ENCODE data around the gene PGM2.

The PGM2 gene

DNA sequence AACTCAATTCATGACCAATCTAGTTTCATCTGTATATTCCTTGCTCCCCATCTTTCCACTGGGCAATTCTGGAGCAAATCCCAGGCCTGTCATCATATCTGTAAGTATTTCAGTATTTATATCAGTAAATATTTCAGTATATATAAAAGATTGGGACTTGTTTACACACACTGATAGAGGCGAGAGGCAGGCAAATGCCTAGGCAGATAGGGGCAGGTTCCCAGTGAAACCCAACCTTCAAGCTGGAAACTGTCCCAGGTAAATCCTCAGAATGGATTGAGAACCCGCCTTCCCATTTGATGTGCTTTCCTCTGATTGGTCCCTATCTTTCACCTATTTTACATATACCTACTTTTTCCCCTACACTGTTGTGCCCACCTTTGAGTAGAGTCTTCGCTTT, 40.6 kb downstream of the PGM2 start:
- DNase-seq, result no peak

DNA sequence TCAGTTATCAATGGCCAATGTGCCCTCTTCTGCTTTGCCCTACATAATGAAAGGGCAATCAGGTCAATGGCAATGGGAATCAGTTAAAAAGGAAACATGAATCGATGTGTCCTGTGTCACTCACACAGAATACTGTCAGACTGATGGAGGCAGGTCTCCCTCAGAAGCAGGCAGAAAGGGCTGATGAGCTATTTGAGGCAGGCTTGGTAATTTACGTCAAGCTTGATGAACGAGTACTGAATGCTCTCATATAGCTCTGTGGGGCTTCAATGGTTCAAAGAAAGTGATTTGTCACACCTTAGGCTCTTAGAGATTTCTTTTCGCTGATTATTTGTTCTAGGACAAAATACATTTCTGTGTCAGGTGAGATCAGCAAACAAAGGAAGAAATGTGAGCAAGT, 41.8 kb downstream of the PGM2 start:
- no peak for DNase-seq

DNA sequence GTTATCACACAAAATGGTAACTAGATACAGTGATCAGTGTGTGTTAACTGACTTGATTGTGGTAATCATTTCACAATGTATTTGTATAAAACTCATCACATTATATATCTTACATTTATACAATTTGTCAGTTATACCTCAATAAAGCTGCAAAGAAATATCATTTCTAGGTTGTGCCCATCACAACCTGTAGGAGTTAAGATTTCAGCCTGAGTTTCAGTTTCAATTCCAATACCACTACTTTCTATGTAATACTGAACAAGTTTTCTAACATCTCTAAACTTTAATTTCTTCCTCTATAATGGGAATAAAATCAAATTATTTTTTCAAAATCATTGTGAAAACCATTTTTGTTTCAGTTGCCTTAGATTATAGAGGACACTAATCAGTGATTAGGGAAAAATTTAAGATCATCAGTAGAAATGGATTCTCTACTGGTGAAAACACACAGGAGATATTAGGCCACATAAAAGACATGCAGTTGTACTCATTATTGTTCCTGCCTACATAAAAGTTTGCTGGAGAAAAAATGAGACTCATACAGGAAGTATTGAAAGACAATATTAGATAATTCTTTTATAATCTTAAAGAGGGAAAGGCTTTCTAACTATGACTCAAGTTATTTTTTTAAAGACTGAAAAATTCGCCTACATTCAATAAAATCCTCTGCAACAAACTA, 46.0 kb downstream of the PGM2 start:
- DNase-seq, result no peak

DNA sequence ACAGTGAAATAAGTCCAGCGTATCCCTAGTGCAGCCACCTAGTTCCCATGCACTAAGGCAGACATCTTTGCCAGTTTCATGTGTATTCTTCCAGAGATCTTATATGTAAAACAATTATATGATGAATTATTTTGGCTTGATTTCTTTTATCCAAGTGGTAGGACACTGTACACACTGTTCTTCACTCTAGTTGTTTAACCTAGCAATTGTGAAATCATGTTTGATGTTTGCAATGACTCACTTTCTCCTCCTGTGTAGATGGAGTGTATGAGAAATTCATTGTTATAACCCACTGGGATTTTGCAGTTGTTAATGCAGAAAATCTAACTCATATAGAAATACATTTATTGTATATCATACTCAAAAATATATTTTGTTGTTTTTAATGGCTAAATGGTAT, 46.9 kb downstream of the PGM2 start:
- DNase-seq, result no peak

DNA sequence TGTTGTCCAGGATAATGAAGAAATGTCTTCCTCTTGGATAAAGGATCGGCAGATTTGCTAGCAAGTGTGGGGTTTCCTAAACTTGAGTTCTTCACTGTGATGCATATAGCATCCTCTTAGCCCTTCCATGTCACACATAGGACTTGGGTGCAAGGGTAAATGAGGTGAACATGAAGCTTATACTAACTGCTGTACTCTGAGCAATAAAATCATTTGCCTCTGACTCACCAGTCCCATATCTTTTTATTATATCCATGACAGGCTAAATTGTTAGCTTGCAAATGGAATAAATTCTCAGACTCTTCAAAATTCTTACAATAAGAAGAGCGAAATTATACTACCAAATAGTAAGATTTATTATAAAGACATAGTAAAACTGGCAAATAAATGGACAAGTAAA, 49.7 kb downstream of the PGM2 start:
- no peak for DNase-seq

DNA sequence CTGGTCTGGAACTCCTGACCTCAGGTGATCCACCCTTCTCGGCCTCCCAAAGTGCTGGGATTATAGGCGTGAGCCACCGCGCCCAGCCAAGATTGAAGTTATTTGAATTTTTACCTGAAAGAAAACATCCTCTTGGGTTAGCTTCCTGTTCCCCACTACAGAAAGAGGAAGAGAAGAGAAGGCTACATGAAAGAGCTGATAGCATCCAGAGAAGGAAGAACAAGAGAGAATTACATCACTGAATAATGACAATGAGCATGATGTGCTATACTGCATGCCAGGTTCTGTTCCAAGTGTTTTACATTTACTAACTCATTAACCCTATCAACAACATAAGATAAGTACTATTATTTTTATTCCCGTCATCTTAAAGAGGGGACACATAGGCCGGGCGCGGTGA, 52.9 kb downstream of the PGM2 start:
- DNase-seq, result no peak

DNA sequence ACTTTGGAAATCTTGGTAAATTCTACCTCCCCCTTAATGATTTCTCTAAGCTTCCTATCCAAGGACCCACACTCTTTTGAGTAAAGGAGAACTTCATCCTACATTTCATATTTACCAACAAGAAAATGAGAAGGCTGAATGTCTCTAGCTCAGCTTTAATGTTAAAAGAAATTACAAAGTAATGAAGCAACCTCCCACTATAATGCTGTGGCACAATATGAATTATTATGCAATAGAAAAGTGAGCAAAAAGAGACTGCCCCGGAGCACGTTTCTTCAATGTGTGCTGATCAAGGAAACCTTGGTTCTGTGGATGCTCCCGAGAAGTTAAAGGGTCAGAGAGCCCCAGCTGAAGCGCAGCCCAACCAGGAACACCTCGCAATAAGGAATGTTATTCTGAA, 55.3 kb downstream of the PGM2 start:
- no peak for DNase-seq

DNA sequence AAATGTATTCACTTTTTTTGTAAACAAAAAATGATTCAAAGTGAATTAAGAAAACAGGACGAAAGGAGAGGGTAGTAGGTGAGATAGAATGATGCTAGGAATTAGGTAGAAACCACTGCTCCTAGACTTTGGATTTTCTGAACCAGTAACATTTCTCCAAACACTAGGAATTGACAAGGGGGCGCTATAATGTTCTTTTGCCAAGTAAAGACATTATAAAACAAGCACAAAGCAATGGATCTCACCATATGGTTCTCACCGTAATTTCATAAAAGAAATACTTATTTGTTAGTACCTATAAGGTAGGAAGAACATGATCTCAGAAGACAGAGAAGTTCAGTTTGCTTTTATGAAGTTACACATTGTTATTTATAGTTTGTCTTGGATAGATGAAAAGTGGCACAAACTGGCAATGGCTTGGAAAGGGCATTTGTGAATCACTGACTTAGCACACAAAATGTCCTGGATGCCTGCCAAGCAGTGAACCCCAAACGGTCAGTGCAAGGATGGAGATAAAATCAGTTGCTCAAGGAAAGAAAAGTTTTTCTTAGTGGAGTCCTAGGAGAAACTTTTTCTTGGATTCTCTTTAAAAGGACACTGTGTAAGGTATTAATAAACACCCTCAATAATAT, 56.3 kb downstream of the PGM2 start:
- DNase-seq, result no peak

DNA sequence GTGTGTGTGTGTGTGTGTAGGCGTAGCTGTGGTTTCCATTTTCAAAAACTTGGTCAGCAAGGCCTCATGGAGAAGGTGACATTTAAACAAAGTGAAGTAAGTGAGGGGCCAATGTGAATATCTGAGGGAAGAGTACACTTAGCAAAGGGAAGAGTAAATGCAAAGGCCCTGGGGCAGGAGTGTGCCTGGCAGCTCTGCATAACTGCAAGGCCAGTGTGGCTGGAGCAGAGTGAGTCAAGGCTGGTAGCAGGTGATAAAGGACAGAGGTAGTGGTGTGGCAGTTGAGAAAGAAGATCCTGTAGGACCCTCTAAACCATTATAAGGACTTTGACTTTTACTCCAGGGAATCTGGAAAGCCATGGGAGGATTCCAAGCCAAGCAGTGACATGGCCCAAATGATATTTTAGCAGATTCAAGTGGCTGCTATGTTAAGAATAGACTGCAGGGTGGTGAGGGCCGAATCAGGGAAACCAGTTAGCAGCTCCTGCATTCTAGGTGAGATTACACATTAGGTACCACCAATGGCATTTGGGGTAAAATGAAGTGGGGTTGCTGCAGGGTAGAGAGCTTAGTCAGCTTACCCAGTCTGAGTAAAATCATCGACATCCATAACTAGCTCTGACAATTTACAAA, 58.5 kb downstream of the PGM2 start:
- DNase-seq, result no peak

DNA sequence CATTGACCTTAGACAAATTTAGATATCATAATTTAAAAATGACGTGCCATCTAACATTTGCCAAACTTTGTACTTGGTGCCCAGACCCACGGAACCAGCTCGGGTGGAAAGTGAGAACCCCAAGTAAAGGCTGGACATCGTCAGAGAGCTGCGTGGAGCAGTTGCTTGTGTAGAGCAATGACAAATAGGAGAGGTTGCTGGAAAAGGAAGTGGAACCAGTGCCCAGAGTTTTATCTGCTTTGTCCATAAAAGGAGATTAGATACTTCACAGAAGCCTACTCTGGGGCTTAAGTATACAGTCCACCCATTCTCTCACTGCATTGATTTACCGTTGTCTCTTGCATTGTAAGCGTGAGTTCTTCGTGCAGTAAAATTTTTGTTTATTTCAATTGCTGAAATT, 59.0 kb downstream of the PGM2 start:
- no peak for DNase-seq

DNA sequence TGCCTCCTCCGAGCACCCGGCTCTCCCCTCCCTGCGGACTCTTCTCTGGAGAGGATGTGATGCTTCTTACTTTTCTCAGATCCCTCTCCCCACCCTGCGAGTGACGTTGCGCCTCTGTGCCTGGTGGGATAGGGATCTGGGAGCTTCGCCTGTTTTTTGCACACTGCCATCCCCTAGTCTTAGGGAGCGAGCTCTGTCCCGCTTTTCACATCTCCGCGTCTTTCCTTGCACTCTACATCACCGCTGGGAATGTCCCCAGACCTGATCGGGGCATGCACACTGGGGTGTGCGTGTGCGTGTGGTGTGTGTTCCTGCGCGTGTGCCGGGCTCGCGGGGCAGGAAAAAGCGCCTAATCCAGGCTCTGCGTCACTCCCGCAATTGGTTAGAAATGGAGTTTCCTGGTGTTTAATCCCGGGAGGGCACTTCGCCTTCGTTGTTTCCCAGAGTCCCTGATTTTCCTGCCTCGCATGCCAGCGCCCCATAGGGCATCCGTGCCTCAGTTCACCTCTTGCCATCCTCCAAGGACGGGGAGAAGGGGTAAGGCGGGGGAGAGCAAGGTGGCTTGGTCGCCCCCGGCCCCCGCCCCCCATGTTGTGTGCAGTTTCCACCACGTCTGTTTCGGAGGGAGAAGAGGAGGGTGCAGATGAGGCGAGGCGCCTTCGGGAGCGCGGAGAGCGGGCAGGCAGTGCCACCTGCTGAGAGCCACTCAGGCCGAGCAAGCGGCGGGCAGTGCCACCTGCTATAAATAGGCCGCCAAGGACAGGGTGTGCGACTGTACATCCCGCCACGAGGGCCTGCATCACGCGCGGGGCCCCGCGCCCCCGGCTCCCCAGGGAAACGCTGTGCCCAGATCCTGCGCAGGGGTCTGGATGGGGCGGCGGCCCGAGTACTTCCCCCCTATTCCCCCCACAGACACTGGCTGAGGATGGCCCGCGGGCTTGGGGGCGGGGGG, 63.6 kb downstream of the PGM2 start:
- peak; percentile 38 for DNase-seq

DNA sequence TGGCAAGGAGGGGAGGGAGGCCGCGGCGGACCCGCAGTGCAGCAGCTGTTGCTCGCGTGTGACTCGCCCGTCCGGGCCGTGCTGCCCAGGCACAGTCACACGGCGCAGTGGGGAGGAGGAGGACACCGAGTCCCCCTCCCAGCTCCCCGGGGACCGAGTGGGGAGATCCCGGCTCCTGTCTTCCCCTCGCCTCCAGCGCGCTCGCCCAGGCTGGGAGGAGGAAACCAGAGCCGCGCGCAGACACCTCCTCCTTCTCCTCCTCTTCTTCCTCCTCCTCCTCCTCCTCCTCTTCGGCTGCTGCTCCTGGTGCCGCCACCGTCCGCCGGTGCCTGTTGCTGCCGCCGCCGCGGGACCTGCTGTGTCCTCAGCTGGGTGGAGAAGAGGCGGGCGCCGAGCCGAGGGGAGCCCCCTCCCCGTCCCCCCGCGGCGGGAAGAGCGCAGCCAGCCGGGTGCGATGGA, 64.3 kb downstream of the PGM2 start, which contains the start of gene TBC1D1:
Gene TBC1D1 (plus strand): TSS at position 284 of the 459 bp plus-strand sequence. CDS start 11,012 bp downstream, outside the sequence.
- DNase-seq, result peak; percentile 37

DNA sequence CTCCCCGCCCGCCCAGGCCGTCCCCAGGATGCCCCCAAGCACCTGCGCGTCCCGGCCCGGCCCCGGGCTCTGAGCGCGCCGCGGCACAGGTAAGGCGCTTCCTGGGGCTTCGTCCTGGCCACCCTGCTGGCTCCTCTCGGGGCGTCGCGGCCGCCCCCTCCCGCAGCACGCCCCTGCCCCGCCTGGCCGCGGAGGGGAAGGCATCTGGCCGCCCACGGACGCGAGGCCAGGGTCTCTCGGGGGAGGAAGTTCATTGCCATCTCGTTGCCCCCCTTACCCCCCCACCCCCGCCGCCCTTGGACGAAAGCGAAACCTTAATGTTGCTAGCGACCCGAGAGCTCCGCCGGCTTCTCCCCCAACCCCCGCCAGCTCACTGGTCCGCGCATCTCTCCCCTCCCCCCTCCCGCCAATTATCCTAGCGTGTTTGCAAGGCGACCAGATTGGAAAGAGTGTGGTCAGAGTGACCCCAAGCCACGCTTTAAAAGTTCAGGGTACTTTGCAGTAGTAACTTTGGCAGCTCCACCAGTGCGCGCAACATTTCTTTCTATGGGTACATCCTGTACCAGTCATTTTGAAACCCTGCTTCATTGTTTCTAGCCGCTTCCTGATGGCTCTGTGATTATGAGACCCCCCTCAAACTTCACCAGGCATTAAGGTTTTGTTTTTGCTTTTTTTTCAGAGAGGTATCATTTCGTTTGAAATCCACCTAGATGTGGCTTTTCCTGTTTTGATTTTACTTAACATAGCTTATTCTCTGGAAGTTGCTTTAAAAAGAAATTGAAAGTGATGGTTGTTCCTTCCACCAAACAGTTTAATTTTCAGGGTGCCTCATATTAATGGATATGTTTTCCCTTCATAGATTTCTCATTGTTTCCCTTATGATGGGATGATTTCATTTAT, 65.0 kb downstream of the PGM2 start:
- DNase-seq, result peak; percentile 28

DNA sequence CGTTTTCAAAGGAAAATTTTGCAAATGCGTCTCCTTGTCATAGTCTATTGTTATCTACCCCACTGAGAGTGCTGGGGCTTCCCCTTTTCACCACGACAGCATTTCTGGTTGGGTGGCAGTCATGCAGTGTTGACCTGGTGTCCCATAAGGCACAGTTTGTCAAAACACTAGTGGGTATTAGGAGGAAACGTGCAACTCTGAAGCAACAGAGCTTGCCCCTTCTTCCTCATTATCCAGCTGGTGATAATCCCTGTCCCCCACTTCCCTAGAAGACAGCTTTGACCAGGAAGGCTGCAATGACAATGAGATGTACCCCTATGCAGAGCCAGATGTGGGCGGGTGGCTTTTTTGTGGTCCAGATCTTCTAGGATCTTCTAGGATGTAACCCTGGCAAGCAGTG, 66.2 kb downstream of the PGM2 start:
- DNase-seq, result no peak

DNA sequence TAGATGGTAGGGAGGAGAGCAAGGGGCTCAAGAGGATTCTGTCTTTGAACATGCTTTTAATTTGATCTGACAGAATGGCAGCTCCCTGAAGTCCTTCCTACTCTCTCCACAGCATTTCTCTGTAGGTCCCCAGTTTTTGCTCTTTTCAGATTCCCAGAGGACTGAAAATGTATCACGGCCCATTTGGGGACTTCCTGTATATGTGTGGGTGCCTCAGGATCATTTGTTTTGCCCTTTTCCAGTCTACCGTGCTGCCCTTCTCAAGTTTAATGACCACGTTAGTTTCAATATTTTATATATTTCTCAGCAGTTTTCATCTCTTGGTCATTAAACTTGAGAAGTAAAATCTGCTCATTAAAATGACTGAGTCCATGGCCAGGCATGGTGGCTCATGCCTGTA, 66.7 kb downstream of the PGM2 start:
- no peak for DNase-seq

DNA sequence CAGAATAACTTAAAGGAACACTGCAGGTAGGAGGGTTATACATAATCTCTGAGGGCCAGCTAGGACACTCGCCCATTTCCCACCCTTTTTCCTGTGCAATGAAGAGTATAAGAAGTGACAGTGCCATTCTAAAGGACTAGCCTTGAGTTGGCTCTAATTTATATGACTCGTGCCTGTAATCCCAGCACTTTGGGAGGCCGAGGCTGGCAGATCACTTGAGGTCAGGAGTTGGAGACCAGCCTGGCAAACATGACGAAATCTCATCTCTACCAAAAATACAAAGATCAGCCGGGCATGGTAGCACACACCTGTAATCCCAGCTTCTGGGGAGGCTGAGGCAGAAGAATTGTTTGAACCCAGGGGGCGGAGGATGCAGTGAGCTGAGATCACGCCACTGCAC, 68.8 kb downstream of the PGM2 start:
- DNase-seq, result no peak

DNA sequence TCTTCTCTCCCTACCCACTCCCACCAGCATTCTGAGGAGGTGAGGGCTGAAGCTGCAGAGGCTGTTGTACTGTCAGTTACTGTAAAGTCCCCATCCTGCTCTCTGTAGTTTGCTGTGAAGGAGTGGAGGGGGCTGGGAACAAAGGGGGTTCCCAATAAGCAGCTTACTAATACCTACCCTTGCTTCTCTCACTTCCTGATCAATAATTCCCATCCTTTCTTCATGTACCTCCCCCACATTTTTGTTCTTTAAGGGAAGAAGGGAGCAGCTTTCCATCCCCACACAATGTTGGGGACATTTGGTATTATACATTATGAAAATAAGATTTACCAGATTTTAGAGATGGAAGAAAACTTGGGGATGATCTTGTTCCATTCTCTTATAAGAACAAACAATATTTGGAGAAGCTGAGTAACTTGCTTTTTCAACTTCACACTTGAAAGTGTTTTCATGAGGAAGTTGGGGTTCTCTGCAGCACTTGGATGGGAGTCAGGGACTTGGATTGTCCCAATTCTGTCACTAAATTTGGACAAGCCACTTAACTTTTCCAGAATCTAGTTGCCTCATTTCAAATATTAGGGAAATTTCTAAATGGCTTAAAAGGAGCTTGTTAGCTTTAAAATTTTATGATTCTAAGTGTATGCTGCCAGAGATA, 69.8 kb downstream of the PGM2 start:
- no peak for DNase-seq

DNA sequence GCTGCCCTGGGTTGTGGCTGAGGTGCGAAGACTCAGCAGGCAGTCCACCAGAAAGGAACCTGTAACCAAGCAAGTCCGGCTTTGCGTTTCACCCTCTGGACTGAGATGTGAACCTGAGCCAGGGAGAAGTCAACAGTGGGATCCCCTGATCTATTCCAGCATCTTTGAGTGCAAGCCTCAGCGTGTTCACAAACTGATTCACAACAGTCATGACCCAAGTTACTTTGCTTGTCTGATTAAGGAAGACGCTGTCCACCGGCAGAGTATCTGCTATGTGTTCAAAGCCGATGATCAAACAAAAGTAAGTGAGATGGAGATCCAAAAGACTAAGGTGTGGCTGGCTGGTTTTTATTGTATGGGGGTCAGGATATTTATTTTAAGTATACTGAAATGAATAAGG, 75.7 kb downstream of the PGM2 start:
- no peak for DNase-seq

DNA sequence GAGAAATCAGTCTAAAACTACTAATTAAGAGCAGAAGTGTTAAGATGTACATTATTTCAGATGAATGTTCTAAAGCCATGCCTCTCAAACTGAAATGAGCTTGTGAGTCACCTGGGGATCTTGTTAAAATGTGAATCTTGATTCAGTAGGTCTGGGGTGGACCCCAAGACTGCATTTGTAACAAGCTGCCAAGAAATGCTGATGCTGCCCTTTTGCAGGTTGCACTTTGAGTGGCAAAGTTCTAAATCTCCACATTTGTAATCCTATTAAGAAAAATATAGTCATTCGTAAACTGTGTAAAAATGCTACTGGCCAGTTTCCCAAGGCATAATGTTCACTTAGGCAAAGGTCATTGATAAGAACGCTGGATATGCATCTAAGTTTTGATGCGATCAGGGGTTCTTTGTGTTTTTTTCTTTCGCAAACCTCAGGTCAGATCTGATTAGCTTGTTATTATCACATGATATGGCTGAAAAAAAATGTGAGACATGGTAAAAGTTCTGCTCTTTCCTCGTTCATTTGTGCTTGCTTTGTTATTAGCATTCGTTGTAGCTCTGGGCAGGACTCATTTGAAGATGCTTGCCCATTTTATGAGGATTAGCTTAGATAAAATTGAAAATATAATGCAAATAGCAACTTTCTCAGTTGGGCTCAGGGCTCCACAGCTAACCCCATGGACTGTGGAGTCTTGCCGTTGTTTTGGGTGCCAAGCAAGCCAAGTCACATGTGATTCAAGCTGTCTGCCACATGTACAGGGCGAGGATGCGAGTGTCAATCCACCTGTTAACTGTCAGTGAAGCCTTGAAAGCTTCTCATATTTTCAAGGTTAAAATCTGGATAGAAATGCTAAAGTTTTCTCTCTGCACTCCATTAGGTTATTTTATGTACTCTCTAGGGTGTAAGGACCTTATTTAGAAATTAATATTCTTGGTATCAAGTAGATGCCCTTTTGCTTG, 76.5 kb downstream of the PGM2 start:
- DNase-seq, result no peak

DNA sequence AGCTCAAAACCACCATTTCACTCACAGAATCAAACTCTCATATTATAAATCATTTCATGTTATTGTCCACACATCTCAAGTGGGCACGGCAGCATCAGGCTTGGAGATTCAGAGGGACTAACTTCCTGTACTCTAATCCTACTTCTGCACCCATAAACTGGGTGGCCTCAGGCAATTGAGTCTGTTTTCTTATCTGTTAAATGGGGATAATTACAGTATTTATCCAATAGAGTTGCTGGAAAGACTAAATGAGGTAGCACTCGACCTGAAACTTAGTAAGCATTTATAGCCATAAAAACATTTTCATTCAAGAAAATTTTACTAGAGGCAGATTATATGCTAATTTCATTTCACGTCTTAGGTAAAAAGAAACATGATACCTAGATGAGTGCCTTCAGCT, 77.4 kb downstream of the PGM2 start:
- DNase-seq, result no peak
